IPS-18a (cell line): ENCODE results near the gene KIF2A.
A peak's percentile ranks its signal among the peaks of the same experiment; 100 is the strongest.

Experiments
- H3K27ac ChIP-seq: one replicate; pipeline ENCODE4 v1.5.1; 2013; ENCODE audit warnings: low read length
- H3K27me3 ChIP-seq: one replicate; pipeline ENCODE4 v1.6.1; 2013; ENCODE audit warnings: mild to moderate bottlenecking, low read length; ENCODE audit not compliant: control insufficient read depth, insufficient read depth
- H3K36me3 ChIP-seq: one replicate; pipeline ENCODE4 v1.6.1; 2013; ENCODE audit warnings: low read depth, low read length; ENCODE audit not compliant: control insufficient read depth
- H3K4me1 ChIP-seq: one replicate; pipeline ENCODE4 v1.6.1; 2013; ENCODE audit warnings: low read depth, low read length; ENCODE audit not compliant: control insufficient read depth
- H3K4me3 ChIP-seq: one replicate; pipeline ENCODE4 v1.5.1; 2013; ENCODE audit warnings: low read length
- H3K9ac ChIP-seq: one replicate; pipeline ENCODE4 v1.6.1; 2013; ENCODE audit warnings: mild to moderate bottlenecking, low read length, moderate library complexity
- H3K9me3 ChIP-seq: one replicate; pipeline ENCODE4 v1.6.1; 2013; ENCODE audit warnings: low read depth, low read length; ENCODE audit not compliant: control insufficient read depth

Gene KIF2A

DNA sequence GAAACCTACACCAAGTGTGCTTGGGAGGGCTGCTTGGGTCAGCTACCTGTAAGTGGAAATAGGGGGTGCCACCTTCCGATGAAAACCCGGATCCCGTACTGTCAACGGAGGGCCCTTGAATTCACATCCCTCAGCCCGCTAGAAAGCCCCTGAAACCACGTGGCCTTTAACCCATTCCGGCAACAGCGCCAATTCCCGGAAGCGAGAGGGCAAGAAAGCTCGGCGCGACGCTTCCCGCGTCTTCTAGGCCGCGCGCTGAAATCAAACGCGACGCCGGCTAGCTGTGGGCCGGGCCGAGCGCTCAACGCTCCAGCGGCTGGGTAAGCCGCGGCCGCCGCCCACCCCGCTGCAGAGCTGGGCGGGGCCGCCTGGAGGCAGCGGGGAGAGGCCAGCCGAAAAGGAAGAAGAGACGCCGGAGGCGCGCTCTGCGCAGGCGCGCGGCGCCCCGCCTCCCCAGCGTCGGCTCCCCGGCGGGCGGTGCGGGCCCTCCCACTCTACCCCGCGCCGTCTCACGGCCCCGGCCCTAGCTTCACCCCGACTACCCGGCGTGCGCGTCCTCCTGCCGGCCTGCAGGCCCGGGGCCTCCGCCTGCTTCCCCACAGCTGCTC is at the start of gene KIF2A:
KIF2A (plus strand) TSS at position 492 of the 608 bp plus-strand sequence. CDS start 267 bp downstream, outside the sequence.
- Histone ChIP-seq H3K27me3 (no peaks in the 10 kb centered on the region), H3K4me3 (peak within 1 kb of the TSS; percentile 78), H3K4me1 (peaks cover 6% of the 10 kb centered on the region), H3K36me3 (peaks cover 7% of the 10 kb centered on the region), H3K9me3 (no peaks in the 10 kb centered on the region), H3K9ac (peak within 1 kb of the TSS; percentile 65), H3K27ac (peak within 1 kb of the TSS; percentile 64)

DNA sequence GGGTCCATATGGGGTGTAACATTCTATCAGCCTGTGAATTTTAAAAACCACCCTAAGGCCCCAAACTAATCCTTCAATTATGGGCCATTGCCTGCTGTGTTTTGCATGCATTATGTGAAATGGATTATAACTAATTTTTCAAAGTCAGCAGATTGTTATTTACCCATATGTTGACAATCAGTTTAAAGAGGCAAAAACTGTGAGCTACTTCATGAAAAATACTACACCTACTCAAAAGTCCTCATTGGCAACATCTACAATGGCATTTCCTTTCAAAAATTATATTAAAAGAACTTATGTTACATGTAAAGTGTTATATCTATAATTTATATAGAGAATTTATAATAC is 49.0 kb upstream of the KIF2A start:
- Histone ChIP-seq H3K4me1 (no peaks in the 10 kb centered on the region), H3K36me3 (no peaks in the 10 kb centered on the region), H3K27ac (no peak overlapping the region), H3K4me3 (no peak overlapping the region), H3K9me3 (no peaks in the 10 kb centered on the region), H3K27me3 (no peaks in the 10 kb centered on the region), H3K9ac (no peak overlapping the region)

DNA sequence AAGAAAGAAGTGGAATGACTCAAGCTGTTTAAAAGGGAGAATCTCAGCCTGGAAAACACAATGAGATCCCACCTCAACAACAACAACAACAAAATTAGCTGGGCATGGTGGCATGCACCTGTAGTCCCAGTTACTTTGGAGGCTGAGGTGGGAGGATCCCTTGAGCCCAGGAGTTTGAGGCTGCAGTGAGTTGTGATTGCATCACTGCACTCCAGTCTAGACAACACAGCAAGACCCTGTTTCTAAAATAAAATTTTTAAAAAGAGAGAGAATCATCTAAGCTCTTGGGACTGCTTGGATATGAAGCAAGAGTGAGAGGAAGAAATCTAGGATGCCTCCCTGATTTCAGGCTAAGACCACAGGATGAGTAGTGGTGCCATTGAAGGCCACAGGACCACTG is 47.4 kb upstream of the KIF2A start:
- no peak overlapping the region for H3K4me3 ChIP-seq
- H3K27me3 ChIP-seq, result no peaks in the 10 kb centered on the region

DNA sequence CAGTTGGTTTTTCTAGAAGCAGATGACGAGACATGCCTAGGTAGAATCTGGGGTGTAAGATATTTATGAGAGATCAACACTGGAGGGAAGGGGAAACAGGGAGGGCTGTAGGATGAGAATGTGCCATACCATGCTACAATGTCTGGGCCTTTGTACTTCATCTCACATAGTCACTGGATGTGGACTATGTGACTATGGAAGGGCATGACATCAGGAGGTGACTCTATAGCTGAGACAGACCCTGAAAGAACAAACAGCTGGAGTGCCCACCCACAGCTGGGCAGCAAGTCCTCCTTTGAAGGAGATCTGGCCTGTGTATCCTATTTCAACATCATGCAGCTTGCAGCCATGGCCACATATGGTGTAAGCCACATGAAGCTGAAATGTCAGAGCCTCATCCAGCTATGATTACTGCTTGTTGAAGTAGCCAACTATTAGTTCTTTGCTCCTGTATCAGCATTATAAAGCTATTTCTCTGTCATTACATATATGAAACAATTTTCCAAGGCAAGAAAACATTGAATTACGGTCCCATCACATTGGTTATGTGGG is 46.2 kb upstream of the KIF2A start:
- no peaks in the 10 kb centered on the region for H3K36me3 ChIP-seq
- no peaks in the 10 kb centered on the region for H3K9me3 ChIP-seq
- H3K4me3 ChIP-seq, result no peak overlapping the region
- H3K27me3 ChIP-seq, result no peaks in the 10 kb centered on the region
- H3K27ac ChIP-seq, result no peak overlapping the region
- no peaks in the 10 kb centered on the region for H3K4me1 ChIP-seq
- no peak overlapping the region for H3K9ac ChIP-seq

More for the DNA sequence above, 47.4 kb upstream of the KIF2A start:
- Histone ChIP-seq H3K27ac (no peak overlapping the region), H3K4me1 (no peaks in the 10 kb centered on the region), H3K9ac (no peak overlapping the region), H3K36me3 (no peaks in the 10 kb centered on the region), H3K9me3 (no peaks in the 10 kb centered on the region)

DNA sequence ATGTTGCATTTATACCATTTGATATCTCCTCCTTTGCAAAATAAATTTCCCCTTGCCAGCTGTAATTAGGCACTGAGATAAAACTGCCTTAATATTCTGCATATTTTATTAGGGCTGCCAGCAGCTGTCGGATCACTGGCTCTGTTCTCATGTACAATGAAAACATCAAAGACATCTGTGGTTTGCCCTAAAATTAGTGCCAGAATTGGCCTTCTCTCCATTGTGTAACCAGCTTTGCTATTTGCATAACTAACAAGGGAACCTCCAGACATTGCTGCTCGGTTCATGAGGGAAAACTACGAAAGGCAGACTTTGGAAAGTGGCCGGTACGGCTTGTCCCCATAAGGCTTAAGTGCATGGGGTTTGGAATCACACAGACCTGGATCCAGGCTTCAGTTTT is 45.5 kb upstream of the KIF2A start:
- Histone ChIP-seq H3K27ac (no peak overlapping the region), H3K36me3 (no peaks in the 10 kb centered on the region), H3K9me3 (no peaks in the 10 kb centered on the region), H3K9ac (no peak overlapping the region), H3K4me1 (no peaks in the 10 kb centered on the region), H3K4me3 (no peak overlapping the region), H3K27me3 (no peaks in the 10 kb centered on the region)

DNA sequence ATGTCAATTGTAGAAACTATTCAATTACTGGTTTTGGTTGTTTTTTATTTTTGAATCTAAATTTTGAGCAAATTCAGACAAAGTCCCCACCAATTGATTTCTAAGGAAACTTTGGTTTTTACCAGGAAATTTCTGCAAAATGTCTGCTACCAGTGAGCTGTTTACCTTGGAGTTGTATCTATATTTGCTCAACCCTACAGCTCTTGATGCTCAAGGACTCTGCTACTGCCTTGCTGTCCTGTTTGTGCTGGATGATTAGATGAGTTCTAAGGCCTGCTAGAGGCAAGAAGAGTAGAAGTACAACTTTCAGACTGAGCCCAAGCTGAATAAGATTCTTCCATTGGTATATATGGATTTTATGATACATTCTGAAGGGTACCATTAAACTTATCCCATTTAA is 42.6 kb upstream of the KIF2A start:
- Histone ChIP-seq H3K36me3 (no peaks in the 10 kb centered on the region), H3K9ac (no peak overlapping the region), H3K27me3 (no peaks in the 10 kb centered on the region), H3K4me3 (no peak overlapping the region), H3K27ac (no peak overlapping the region), H3K9me3 (no peaks in the 10 kb centered on the region), H3K4me1 (peaks cover 2% of the 10 kb centered on the region)

DNA sequence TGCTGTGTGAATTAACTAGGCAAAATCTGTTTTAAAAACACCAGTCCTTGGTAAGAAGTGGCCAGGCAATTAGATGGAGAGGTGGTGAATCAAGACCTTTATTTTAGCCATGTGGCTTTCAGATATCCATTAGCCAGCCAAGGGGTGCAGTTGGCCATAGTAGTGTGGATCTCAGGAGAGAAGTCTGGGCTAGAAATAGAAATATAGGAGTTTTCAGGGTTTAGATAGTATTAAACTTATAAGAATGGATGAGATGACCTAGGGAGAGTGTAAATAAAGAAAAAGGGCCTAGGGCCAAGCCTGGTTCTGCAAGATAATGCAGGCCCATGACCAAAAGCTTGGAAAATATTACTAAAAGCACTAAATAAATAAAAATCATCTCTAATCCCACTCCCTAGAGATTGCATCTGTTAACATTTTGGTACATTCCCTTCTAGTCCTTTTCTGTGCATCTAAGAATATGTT is 40.3 kb upstream of the KIF2A start:
- Histone ChIP-seq H3K27ac (no peak overlapping the region), H3K27me3 (no peaks in the 10 kb centered on the region), H3K9me3 (no peaks in the 10 kb centered on the region), H3K9ac (no peak overlapping the region), H3K36me3 (no peaks in the 10 kb centered on the region), H3K4me3 (no peak overlapping the region), H3K4me1 (peaks cover 3% of the 10 kb centered on the region)

DNA sequence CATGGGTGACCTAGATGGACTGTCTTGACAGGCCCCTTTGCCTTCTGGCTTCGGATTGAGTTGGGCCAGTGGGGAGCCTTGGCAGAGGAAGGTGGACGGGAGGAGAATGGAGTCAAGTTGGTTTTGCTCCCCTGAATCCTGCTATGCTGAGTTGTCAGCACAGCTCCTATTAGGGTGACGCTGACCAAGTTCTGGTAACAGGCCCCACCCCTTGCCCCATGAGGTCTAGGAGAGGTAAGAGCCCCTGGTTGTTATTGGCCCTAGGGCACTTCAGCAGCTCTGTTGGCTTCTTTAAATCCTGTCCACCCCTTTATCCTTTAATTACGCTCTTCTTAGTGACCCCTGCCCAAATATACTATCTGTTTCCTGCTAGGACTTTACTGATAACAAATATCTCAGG is 39.4 kb upstream of the KIF2A start:
- H3K27ac ChIP-seq, result no peak overlapping the region
- H3K4me3 ChIP-seq, result no peak overlapping the region

DNA sequence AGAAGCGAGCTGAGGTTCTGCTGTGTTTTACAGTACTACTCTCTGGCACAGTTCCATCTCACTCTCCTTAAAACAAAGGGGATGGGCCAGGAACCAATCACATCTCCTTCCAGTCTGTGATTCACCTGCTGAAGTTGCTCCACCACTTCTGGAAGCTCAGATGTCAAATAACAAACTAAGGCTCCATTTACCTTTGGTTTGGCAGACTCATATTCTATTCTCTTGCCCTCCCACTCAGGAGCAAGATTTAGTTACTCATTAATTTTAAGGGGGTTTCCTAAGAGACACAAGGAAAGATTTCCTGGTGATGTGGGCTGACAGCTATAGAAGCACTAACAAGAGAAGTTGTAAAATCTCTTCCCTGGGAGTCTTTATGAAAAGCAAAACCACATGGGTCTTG is 37.8 kb upstream of the KIF2A start:
- Histone ChIP-seq H3K27ac (no peak overlapping the region), H3K27me3 (no peaks in the 10 kb centered on the region), H3K4me3 (no peak overlapping the region), H3K36me3 (no peaks in the 10 kb centered on the region), H3K9ac (no peak overlapping the region), H3K4me1 (peaks cover 3% of the 10 kb centered on the region), H3K9me3 (no peaks in the 10 kb centered on the region)

More for the DNA sequence above, 39.4 kb upstream of the KIF2A start:
- Histone ChIP-seq H3K9ac (no peak overlapping the region), H3K27me3 (no peaks in the 10 kb centered on the region), H3K9me3 (no peaks in the 10 kb centered on the region), H3K36me3 (no peaks in the 10 kb centered on the region), H3K4me1 (peaks cover 3% of the 10 kb centered on the region)

DNA sequence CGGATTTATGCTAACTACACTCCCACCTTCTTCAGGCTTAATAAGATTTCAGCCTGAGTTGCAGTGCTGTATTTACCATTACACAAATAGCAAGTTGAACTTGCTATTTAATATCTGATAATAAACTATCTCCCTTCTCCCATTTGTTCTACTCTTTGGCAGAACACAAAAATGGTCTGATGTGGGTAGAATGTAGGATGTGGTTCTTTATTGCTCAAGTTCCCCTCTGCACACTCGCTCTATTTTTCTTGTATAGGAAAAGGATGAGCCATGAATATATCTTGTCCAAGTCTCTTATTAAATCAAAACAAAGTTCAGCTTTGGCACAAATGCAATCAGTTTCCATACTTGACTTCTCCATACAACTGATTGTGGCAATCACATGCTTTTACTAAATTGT is 37.2 kb upstream of the KIF2A start:
- Histone ChIP-seq H3K9ac (no peak overlapping the region), H3K27ac (no peak overlapping the region), H3K36me3 (no peaks in the 10 kb centered on the region)

DNA sequence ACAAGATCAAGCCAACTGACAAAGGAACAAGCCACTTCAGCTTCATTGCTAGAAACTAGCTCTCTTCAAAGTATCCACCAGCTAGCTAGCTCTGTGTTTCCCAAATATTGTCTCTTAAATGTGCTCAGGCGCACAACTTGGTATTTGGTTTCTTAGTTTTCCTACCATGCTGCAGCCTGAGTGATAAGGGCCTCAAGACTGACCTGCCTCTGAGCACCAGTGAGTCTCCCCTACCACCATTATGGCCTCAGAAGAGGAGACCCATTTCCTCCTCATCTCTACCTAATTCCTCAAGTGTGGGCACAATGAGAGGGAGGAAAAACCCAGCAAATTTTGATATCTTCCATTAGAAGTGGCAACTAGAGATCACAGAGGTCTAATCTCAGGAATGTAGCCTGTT is 34.6 kb upstream of the KIF2A start:
- Histone ChIP-seq H3K27ac (no peak overlapping the region), H3K9me3 (no peaks in the 10 kb centered on the region), H3K4me1 (peaks cover 3% of the 10 kb centered on the region), H3K4me3 (no peak overlapping the region), H3K9ac (no peak overlapping the region), H3K27me3 (no peaks in the 10 kb centered on the region), H3K36me3 (no peaks in the 10 kb centered on the region)

More for the DNA sequence above, 37.2 kb upstream of the KIF2A start:
- Histone ChIP-seq H3K9me3 (no peaks in the 10 kb centered on the region), H3K4me1 (peaks cover 3% of the 10 kb centered on the region), H3K4me3 (no peak overlapping the region), H3K27me3 (no peaks in the 10 kb centered on the region)

DNA sequence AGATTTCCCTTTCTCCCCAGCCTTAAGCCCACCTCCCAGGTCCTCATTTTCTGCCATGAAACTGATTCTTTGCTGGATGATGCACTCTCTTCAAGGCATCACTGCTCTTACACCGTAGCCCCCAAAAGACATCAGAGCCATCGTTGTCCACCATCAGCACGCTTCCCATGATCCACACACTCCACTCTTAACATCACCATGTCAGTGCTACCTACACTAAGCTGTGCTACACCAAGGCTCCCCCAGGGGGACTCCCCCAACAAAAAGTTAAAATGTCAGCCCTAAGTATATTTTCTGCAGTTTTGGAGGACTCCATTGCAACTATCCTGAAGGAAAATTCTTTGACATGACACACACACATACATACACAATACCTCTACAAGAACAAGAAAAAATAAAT is 34.1 kb upstream of the KIF2A start:
- Histone ChIP-seq H3K27ac (no peak overlapping the region), H3K36me3 (no peaks in the 10 kb centered on the region), H3K9me3 (no peaks in the 10 kb centered on the region)

More for the DNA sequence above, 34.1 kb upstream of the KIF2A start:
- H3K9ac ChIP-seq, result no peak overlapping the region
- H3K4me1 ChIP-seq, result peaks cover 3% of the 10 kb centered on the region
- no peaks in the 10 kb centered on the region for H3K27me3 ChIP-seq
- no peak overlapping the region for H3K4me3 ChIP-seq
